ENCODE data around the gene GBP4.

The GBP4 gene

DNA sequence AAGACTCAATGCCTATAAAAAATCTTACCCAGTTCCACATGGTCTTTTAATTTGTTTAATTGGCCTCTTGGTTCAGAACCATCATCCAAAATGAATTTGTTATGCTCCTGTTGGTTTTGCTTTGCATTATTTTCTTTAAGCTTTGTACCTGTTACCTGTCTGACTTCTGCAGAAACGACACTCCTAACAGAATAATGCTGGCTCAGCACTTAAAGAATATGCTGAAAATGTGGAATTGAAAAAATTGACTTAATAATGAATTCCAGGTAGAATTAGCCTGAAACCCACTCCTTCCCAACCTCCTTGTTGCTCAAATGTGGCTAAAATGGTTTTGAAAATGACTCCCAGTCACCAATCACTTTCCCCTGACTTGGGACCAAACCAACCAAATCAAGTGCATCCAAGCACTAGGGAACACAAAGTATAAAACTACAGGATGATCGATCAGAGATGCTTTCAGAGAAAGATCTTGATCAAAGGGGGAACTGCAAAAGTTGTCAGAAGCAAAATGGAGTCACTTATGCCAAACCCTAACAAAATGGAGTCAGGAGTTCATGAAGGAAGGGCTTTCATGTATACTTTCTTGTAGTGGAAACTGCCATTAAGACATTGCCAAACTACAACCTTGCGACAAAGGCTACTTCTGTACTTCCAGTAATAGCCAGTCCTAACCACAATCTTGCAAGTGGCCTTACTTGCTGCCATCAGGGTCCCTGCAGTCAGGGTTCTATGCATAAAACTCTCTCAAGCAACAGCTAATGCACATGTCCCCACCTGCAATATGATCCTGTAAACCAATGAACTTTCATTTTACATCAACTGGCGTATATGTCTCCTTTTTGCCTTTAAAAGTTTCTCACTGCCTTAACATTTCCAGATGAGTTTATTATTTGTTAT, 28.3 kb downstream of the GBP4 start:
- DNase-seq = peak in 1 of 5 experiments; percentile 12

- DNase-seq = no peak
These were observed 29.6 kb downstream of the GBP4 start for GRCh38 chr1:89169166-89169565.

GRCh38 chr1:89167590-89168230, 31.0 kb downstream of the GBP4 start:
- DNase-seq = no peak

GRCh38 chr1:89166705-89167104, 32.0 kb downstream of the GBP4 start:
- no peak for DNase-seq

GRCh38 chr1:89165811-89166210, 32.9 kb downstream of the GBP4 start:
- DNase-seq = no peak

- DNase-seq = no peak
These were observed 47.7 kb downstream of the GBP4 start for GRCh38 chr1:89151047-89151446.

DNA sequence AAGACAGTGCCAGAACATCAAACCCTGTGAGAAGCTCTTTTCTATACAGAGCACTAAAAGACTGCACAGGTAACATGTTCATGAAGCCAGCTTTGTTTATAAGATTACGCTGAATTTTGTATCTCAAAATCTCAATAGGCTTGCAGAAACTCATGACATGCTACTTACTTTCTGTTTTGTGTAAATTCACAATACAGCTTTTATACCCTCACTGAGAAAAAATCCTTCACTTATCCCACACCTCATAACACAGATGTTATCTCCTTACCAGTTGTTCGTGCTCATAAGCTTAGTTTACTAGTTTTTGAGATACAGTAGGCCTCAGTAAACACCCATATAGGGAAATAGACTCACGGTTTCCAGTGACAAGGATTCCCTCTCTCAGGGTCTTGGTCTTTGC, 48.8 kb downstream of the GBP4 start:
- peak in 1 of 5 experiments; percentile 60 for DNase-seq

GRCh38 chr1:89149229-89149628, 49.5 kb downstream of the GBP4 start:
- DNase-seq = no peak

DNA sequence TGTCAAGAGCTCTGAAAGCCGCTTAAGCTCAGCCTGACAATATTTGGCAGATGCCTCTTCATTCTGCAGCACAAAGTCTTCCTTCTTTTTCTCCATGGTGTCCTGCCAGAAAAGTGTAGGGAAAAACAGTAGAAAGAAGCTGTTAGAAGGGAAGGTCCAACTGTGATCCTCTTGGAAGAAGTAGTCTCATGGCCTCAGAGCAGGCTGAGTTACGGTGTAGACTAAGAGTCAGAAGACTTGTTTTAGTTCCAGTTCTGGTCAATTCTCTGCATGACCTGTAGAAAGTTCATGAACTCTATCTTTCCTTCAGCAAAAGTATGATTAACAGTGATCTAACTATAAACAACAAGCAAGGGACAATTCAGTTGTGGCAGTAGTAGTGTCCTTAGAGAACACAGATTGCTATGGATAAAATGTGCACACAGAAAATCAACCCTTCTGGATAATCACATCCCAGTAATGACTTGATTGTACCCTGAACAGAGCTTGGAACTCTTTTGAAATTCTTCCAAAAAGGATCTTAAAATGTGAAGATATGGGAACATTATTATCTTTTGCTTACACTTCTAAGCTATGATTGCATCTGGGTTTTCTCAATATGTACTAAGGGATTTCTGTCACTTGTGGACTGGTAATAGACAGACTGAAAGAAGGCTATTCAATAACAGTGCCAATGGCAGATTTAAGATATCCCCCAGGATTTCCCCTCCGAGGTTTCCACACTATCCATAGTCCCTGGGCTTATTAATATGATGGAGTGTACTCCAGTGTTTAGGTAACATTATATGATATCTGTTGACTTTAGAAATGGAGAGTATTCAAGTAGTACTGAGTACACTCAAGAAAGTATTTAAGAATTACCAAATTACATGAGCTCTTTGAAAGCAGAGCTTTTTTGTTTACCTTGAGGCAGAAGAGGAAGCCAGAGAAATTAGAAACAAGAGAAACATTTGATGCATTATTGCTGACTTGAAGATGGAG, 50.8 kb downstream of the GBP4 start:
- no peak for DNase-seq

DNA sequence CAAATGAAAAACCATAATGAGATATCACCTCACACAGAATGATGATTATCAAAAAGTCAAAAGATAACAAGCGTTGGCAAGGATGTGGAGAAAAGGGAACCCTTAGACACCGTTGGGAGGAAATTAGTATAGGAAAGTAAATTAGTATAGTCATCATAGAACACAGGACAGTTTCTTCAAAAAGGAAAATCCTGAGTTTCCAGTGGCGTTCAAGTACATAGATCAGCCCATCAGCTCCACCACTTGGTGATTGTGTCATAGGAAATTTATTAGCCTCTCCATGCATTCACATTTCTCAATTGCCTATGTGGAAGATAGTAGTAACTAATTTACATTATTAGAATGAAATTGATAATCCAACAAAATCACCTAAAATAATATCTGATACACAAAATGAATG, 52.0 kb downstream of the GBP4 start:
- DNase-seq = no peak

- no peak for DNase-seq
These were observed 55.3 kb downstream of the GBP4 start for GRCh38 chr1:89143484-89143883.

DNA sequence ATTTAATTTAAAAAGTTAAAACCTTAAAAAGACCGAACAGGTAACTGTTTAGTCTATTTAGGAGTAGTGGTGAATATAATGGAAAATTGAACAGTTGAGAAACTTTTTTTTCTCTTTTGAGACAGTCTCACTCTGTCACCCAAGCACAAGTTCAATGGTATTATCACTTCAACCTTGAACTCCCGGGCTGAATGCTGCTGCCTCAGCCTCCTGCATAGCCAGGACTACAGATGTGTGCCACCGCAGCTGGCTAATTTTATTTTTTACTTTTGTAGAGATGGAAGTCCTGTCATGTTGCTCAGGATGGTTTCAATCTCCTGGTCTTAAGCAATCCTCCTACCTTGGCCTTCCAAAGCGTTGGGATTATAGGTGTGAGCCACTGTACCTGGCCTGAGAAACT, 56.6 kb downstream of the GBP4 start:
- no peak for DNase-seq

DNA sequence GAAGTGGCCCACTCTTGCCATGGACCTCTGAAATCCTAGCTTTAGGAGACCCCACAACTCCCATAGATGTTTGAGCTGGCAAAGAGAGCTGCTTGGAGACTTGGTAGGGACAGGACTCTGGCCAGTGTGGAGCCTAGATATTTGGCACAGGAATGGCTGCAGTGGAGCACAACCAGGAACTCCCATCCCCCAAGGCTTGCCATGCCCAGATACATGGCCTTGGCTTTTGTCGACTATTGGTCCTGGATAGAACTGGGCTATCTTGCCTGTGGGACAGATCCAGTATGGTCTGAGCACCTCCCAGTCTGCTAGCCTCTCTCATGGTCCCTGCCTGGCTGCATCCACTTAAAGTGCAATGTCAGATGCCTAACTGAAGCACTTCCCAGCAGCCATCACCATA, 65.0 kb downstream of the GBP4 start:
- DNase-seq = no peak

Measured in T-helper 2 cell (primary cell).